ENCODE data around the gene IQGAP2.

GRCh38 chr5:76443066-76443800 is 40.1 kb downstream of the IQGAP2 start:
- no peak for TF ChIP-seq ZNF274 (IDR thresholded peaks at IDR 0.05; ENCODE audit: low read depth, low read length)
- no peak for TF ChIP-seq YY1 (IDR thresholded peaks at IDR 0.05; ENCODE audit: insufficient read depth, insufficient read length)
